Type B pancreatic cell (in vitro differentiated cells): Measurements from ENCODE around the gene MAMDC4. TPM values are rescaled to one million over a fixed set of nuclear protein-coding genes. Genes with fewer than 3 reads are reported as not detected.

Experiments
- DNase-seq: peaks from one replicate; pipeline ENCODE4 v3.0.0; 2021; ENCODE audit warnings: mixed read lengths; ENCODE audit not compliant: unreplicated experiment; ENCODE audit errors: extremely low spot score
- H3K27ac Mint-ChIP-seq: 2 replicates; pipeline ENCODE4 v1.8.0; 2021; ENCODE audit warnings: mild to moderate bottlenecking, mixed read lengths
- H3K27me3 Mint-ChIP-seq: 2 replicates; pipeline ENCODE4 v1.8.0; 2021; ENCODE audit warnings: mixed read lengths
- H3K36me3 Mint-ChIP-seq: 2 replicates; pipeline ENCODE4 v1.8.0; 2021; ENCODE audit warnings: mixed read lengths
- H3K4me1 Mint-ChIP-seq: one replicate; pipeline ENCODE4 v1.8.0; 2021; ENCODE audit warnings: mixed read lengths; ENCODE audit not compliant: unreplicated experiment
- H3K4me3 Mint-ChIP-seq: 2 replicates; pipeline ENCODE4 v1.8.0; 2021; ENCODE audit warnings: mild to moderate bottlenecking, mixed read lengths
- H3K9me3 Mint-ChIP-seq: 2 replicates; pipeline ENCODE4 v1.8.0; 2021; ENCODE audit warnings: mixed read lengths
- CTCF ChIP-seq: fragments of 200-600 bp; sonication (generic); conservative IDR thresholded peaks from 2 replicates; pipeline ENCODE4 v1.5.0; 2021; ENCODE audit warnings: antibody characterized with exemption, mild to moderate bottlenecking
- total RNA-seq: library from RNA; stranded (reverse); gene quantifications from 2 replicates; pipeline ENCODE4 v1.2.1, GENCODE V29; 2021; ENCODE audit warnings: low replicate concordance

The MAMDC4 gene
- total RNA-seq, 1 donor from 2014 or later = 29.1 TPM

- Mint-ChIP-seq H3K27ac (peak overlapping the region; percentile 87), H3K36me3 (no peaks in the 10 kb centered on the region), H3K4me1 (no peaks in the 10 kb centered on the region), H3K27me3 (peaks cover 13% of the 10 kb centered on the region), H3K9me3 (no peaks in the 10 kb centered on the region), H3K4me3 (peak overlapping the region; percentile 94)
- TF ChIP-seq CTCF = no peak
- no peak for DNase-seq
Observed at GRCh38 chr9:136847088-136847825, 4.9 kb upstream of the MAMDC4 start.

GRCh38 chr9:136847826-136848392 lies 4.2 kb upstream of the MAMDC4 start:
- Mint-ChIP-seq H3K4me1 (no peaks in the 10 kb centered on the region), H3K4me3 (peak overlapping the region; percentile 94), H3K27ac (peak overlapping the region; percentile 87), H3K9me3 (no peaks in the 10 kb centered on the region), H3K36me3 (no peaks in the 10 kb centered on the region), H3K27me3 (peaks cover 13% of the 10 kb centered on the region)
- TF ChIP-seq CTCF = peak; percentile 22
- no peak for DNase-seq

GRCh38 chr9:136848393-136849037 lies 3.6 kb upstream of the MAMDC4 start:
- DNase-seq = no peak
- TF ChIP-seq CTCF = no peak
- no peaks in the 10 kb centered on the region for H3K36me3 Mint-ChIP-seq
- no peaks in the 10 kb centered on the region for H3K4me1 Mint-ChIP-seq
- peak overlapping the region; percentile 94 for H3K4me3 Mint-ChIP-seq
- H3K9me3 Mint-ChIP-seq = no peaks in the 10 kb centered on the region
- peaks cover 13% of the 10 kb centered on the region for H3K27me3 Mint-ChIP-seq
- H3K27ac Mint-ChIP-seq = peak overlapping the region; percentile 93

- no peaks in the 10 kb centered on the region for H3K9me3 Mint-ChIP-seq
- peaks cover 13% of the 10 kb centered on the region for H3K27me3 Mint-ChIP-seq
- H3K4me1 Mint-ChIP-seq = no peaks in the 10 kb centered on the region
- peak; percentile 99 for DNase-seq
- no peak for TF ChIP-seq CTCF
- H3K4me3 Mint-ChIP-seq = peak within 1 kb of the TSS; percentile 94
- peak within 1 kb of the TSS; percentile 93 for H3K27ac Mint-ChIP-seq
- H3K36me3 Mint-ChIP-seq = no peaks in the 10 kb centered on the region
Observed at GRCh38 chr9:136849038-136849959, 2.8 kb upstream of the MAMDC4 start, which contains the start of gene PHPT1. Gene PHPT1 (plus strand): TSS chr9:136849409. CDS start chr9:136849431, 22 bp downstream.
